ENCODE measurements around the gene PLA2G4A.

- TF ChIP-seq CTCF (conservative IDR thresholded peaks at IDR 0.05 in 1 of 2, IDR thresholded peaks at IDR 0.05 in 1 of 2; ENCODE audit: extremely low read depth in 1 of 2, insufficient read depth in 1 of 2, low read depth in 1 of 2, low read length in 2 of 2) (no peak), EZH2 (IDR thresholded peaks at IDR 0.05; ENCODE audit: borderline replicate concordance, low read length) (no peak)
Measured at GRCh38 chr1:186828611-186829454, at the start of gene PLA2G4A.

Measured in mammary epithelial cell (primary cell).